Measurements from ENCODE around the gene IL1B.

GRCh38 chr2:112884869-112885505 is 48.4 kb upstream of the IL1B start:
- no peak for TF ChIP-seq POLR2A (IDR thresholded peaks at IDR 0.05)
- TF ChIP-seq CTCF (IDR thresholded peaks at IDR 0.05), result peak; percentile 34 to 81 (median 79)
